Loucy (cell line): ENCODE measurements around the gene AFF1.

Source experiments
- H2AFZ ChIP-seq: fragments of 200-600 bp; sonication (generic); 2 replicates; pipeline ENCODE4 v1.6.0; 2016; ENCODE audit warnings: antibody characterized with exemption, mild to moderate bottlenecking, low read length, moderate library complexity
- H3F3A ChIP-seq: fragments of 200-600 bp; 2 replicates; pipeline ENCODE4 v1.6.0; 2016; ENCODE audit warnings: antibody characterized with exemption, low read depth, mild to moderate bottlenecking
- H3K27me3 ChIP-seq: fragments of 200-600 bp; sonication (generic); 2 replicates; pipeline ENCODE4 v1.6.1; 2014; ENCODE audit warnings: low read length, mild to moderate bottlenecking; ENCODE audit not compliant: insufficient read depth, poor library complexity, severe bottlenecking
- H3K36me3 ChIP-seq: fragments of 200-600 bp; sonication (generic); 2 replicates; pipeline ENCODE4 v1.6.1; 2016; ENCODE audit warnings: low read length; ENCODE audit not compliant: insufficient read depth
- H3K4me1 ChIP-seq: fragments of 200-600 bp; sonication (generic); 2 replicates; pipeline ENCODE4 v1.5.1; 2014; ENCODE audit warnings: low read length, mild to moderate bottlenecking; ENCODE audit not compliant: insufficient read depth, poor library complexity, severe bottlenecking
- H3K4me2 ChIP-seq: fragments of 200-600 bp; sonication (generic); 2 replicates; pipeline ENCODE4 v1.6.0; 2014; ENCODE audit warnings: antibody characterized with exemption, low read length, low read depth, mild to moderate bottlenecking; ENCODE audit not compliant: poor library complexity, severe bottlenecking
- H3K4me3 ChIP-seq: fragments of 200-600 bp; sonication (generic); 2 replicates; pipeline ENCODE4 v1.5.1; 2014; ENCODE audit warnings: low read length, mild to moderate bottlenecking, mixed read lengths; ENCODE audit not compliant: poor library complexity, severe bottlenecking
- H3K79me2 ChIP-seq: fragments of 200-600 bp; sonication (generic); 2 replicates; pipeline ENCODE4 v1.6.1; 2014; ENCODE audit warnings: low read length; ENCODE audit not compliant: insufficient read depth
- H3K9ac ChIP-seq: fragments of 200-600 bp; sonication (generic); 2 replicates; pipeline ENCODE4 v1.6.0; 2014; ENCODE audit warnings: mild to moderate bottlenecking, low read depth, low read length, moderate library complexity; ENCODE audit not compliant: poor library complexity, severe bottlenecking
- H3K9me2 ChIP-seq: fragments of 200-600 bp; sonication (generic); replicated peaks from 2 replicates; pipeline ENCODE4 v1.6.1; 2016; ENCODE audit warnings: low read depth, low read length, mixed read lengths
- H3K9me3 ChIP-seq: fragments of 200-600 bp; sonication (generic); 2 replicates; pipeline ENCODE4 v1.6.1; 2014; ENCODE audit warnings: mild to moderate bottlenecking, antibody characterized with exemption, low read length, low read depth; ENCODE audit not compliant: insufficient read depth
- H4K20me1 ChIP-seq: fragments of 200-600 bp; sonication (generic); 2 replicates; pipeline ENCODE4 v1.6.0; 2014; ENCODE audit warnings: antibody characterized with exemption, low read length, mild to moderate bottlenecking; ENCODE audit not compliant: insufficient read depth, poor library complexity, severe bottlenecking
- EZH2phosphoT487 ChIP-seq: fragments of 200-600 bp; IDR thresholded peaks from 2 replicates; pipeline ENCODE4 v1.6.1; 2018; ENCODE audit warnings: antibody characterized with exemption, mild to moderate bottlenecking, moderate library complexity, borderline replicate concordance
- TF ChIP-seq, protein P1 (sequence below): fragments of 200-600 bp; sonication (generic); conservative IDR thresholded peaks from 2 replicates; pipeline ENCODE4 v1.5.1; 2014; ENCODE audit warnings: mild to moderate bottlenecking, antibody characterized with exemption, low read length

The AFF1 gene

DNA sequence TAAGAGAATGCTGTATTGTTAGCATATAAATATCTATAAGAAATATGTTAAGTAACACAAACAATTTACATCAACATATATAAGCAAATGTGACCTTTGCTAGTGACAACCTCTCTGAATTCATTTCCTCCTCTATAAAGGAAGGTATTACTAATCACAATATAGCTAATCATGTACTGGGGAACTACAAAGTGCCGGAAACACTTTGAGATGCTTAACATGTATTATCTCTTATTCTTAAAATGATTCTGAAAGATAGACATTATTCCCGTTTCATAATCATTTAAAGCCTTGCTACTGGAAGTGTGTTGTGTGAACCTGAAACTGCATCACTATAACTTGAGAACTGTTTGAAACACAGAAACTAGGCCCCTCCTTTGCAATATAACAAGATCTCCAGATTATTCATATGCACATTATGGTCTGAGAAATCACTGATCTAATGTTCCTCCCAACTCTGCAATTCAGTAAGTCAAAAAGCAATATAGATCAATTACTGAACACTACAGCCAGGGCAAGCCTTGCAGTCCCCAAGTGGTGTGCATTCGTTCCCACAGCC is 231.6 kb downstream of the AFF1 start:
- no peaks in the 10 kb centered on the region for H3K9me3 ChIP-seq
- no peak overlapping the region for H3K4me2 ChIP-seq
- no peaks in the 10 kb centered on the region for H3K79me2 ChIP-seq
- H4K20me1 ChIP-seq = no peaks in the 10 kb centered on the region
- no peak overlapping the region for H3K4me3 ChIP-seq
- no peaks in the 10 kb centered on the region for H3K27me3 ChIP-seq
- TF ChIP-seq, protein P1, sequence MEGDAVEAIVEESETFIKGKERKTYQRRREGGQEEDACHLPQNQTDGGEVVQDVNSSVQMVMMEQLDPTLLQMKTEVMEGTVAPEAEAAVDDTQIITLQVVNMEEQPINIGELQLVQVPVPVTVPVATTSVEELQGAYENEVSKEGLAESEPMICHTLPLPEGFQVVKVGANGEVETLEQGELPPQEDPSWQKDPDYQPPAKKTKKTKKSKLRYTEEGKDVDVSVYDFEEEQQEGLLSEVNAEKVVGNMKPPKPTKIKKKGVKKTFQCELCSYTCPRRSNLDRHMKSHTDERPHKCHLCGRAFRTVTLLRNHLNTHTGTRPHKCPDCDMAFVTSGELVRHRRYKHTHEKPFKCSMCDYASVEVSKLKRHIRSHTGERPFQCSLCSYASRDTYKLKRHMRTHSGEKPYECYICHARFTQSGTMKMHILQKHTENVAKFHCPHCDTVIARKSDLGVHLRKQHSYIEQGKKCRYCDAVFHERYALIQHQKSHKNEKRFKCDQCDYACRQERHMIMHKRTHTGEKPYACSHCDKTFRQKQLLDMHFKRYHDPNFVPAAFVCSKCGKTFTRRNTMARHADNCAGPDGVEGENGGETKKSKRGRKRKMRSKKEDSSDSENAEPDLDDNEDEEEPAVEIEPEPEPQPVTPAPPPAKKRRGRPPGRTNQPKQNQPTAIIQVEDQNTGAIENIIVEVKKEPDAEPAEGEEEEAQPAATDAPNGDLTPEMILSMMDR = no peak
- TF ChIP-seq EZH2phosphoT487 = no peak
- H3K9ac ChIP-seq = no peak overlapping the region
- peaks cover 48% of the 10 kb centered on the region; the same call in 1 of the 2 replicates for H3K36me3 ChIP-seq
- no peaks in the 10 kb centered on the region for H3F3A ChIP-seq
- H3K9me2 ChIP-seq = no peaks in the 10 kb centered on the region
- no peaks in the 10 kb centered on the region for H3K4me1 ChIP-seq
- no peak overlapping the region for H2AFZ ChIP-seq

DNA sequence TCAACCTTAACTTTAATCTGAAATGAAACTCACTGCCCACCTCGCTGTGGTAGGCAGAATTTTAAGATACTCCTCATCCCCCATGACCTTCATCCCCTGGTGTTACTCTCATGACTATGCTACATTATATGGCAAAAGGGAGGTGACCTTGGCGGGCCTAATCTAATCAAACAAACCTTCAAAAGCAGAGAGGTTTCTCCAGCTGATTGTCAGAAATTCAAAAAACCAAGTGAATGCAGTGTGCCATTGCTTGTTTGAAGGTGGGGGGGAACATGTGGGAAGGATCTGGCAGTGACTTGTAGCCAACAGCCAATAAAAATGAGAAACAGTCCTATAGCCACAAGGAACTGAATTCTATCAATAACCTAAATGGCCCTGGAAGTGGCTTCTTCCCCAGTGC is 237.1 kb downstream of the AFF1 start:
- Histone ChIP-seq H3K4me1 (no peaks in the 10 kb centered on the region), H3K4me2 (no peak overlapping the region), H3K36me3 (peaks cover 32% of the 10 kb centered on the region; the same call in 1 of the 2 replicates), H3K9me2 (no peaks in the 10 kb centered on the region), H3F3A (no peaks in the 10 kb centered on the region), H3K9ac (no peak overlapping the region), H4K20me1 (no peaks in the 10 kb centered on the region), H3K27me3 (no peaks in the 10 kb centered on the region), H3K9me3 (no peaks in the 10 kb centered on the region), H2AFZ (no peak overlapping the region), H3K79me2 (no peaks in the 10 kb centered on the region), H3K4me3 (no peak overlapping the region)
- no peak for TF ChIP-seq EZH2phosphoT487
- TF ChIP-seq, protein P1 = no peak

DNA sequence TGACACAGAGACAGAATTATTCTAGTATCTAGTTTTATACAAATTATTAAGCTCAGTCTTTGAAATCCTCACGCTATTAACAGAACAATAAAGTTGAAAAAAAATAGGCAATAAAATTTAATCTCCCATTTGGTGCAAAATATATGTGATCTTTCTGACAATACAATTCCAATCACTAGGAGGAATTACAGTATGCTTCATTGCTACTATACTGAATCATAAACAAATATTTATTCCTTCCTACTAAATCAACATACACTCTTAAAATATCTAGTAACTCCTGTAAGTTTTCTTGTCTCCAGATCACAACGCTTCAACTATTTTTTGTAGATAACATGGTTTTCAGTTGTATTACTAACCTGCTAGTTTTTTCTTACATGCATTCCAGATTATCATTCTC is 239.9 kb downstream of the AFF1 start:
- H3F3A ChIP-seq = no peaks in the 10 kb centered on the region
- no peaks in the 10 kb centered on the region for H3K9me2 ChIP-seq
- no peak overlapping the region for H3K9ac ChIP-seq
- TF ChIP-seq, protein P1 = no peak
- no peak for TF ChIP-seq EZH2phosphoT487
- no peak overlapping the region for H3K4me2 ChIP-seq
- H3K4me1 ChIP-seq = no peaks in the 10 kb centered on the region
- H3K27me3 ChIP-seq = no peaks in the 10 kb centered on the region
- no peak overlapping the region for H2AFZ ChIP-seq
- H3K36me3 ChIP-seq = peaks cover 18% of the 10 kb centered on the region; the same call in 1 of the 2 replicates
- no peaks in the 10 kb centered on the region for H3K9me3 ChIP-seq
- H4K20me1 ChIP-seq = no peaks in the 10 kb centered on the region
- H3K4me3 ChIP-seq = no peak overlapping the region
- H3K79me2 ChIP-seq = no peaks in the 10 kb centered on the region
